ENCODE data around the gene NHSL2.

Gene NHSL2

DNA sequence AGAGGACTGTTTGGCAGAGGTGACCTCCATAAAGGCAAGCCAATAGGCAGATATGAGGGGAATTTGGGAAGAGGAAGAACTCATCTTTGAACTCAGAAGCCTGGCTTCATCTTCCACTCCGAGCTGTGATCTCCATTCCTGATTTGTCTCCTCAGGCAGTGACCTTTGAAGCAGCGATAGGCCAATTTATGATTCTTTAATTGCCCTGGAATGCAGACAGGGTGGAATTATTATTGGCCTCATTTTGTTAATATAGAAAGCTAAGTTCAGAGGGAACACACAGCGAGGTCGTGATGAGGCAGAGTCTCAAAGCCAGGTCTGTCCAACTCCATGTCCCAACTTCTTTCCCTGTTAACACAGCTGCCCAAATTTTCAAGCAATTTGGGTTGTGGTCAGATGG lies 204.2 kb downstream of the NHSL2 start:
- no peak for DNase-seq

DNA sequence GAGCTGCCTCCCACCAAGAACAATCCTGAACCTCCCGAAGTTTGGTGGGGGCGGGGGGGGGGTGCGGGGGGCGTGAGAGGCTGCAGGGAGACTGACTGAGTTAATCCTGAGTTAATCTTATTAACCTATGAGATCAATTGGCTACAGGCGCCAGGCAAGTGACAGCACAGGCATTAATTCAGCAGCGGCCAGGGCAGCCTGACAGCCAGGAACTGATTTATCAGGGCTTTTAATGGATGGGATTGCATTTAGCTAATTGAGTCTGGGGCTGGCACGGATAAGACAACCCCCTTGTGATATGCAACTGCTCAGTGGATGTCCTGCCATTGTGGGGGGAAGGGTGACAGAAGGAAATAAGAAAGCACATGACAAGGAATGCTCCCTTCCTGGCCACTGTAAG lies 204.7 kb downstream of the NHSL2 start:
- DNase-seq = no peak

GRCh38 chrX:72117636-72118210 lies 207.1 kb downstream of the NHSL2 start:
- DNase-seq = no peak

- DNase-seq = no peak
Measured at GRCh38 chrX:72120837-72121236, 210.2 kb downstream of the NHSL2 start.

DNA sequence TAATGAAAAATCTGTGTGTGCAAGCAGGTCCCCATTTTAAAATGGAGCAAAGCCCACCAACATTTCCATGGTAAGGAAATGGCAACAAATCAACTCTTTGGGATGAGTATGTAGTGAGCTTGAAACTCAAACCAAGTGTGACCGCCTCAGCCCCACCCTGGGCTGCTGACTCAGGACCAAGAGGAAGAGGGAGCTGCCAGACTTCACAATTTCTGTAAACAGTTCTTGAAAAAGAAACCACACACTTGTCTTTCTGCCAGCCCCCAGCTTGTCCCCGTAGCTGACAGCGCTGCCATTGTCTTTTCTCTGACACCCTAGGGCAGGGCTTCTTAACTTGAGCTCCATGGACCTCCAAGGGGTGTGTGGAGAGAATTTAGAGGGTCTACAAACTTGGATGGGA lies 210.7 kb downstream of the NHSL2 start:
- no peak for DNase-seq

GRCh38 chrX:72122621-72123337 lies 212.1 kb downstream of the NHSL2 start:
- DNase-seq = no peak

DNA sequence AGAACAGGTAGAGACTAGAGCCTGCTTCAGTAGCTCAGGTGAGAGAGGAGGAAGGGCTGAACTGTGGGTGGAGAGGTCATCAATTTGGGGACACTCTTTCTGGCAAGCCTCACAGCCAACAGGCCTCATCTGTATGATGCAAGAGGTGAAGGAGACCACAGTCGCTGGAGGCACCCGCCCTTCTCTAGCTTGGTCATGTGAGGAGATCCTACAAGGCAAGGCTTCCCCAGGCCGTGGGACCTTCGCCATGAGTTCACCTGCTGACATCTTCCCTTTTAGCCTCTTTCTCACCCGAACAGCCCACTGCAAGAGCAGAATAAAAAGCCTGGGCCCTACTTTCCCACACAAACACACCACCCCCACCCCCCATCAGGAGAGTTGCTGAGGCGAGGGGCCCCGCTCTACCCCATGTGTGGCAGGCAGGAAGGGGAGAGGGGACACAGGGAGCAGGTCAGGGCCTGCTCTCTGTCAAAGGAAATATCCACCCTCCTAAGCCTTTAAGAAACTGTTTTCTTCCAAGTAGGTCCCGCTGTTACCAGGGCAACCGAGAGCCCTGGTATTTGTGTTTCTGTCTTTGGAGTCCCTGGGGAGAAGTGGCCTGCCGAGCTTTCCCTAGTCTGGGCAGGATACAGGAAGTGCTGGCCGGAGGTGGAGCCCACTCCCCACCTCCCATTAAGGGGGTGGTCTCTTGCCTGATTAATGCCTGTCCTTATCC lies 213.0 kb downstream of the NHSL2 start:
- DNase-seq = no peak

DNA sequence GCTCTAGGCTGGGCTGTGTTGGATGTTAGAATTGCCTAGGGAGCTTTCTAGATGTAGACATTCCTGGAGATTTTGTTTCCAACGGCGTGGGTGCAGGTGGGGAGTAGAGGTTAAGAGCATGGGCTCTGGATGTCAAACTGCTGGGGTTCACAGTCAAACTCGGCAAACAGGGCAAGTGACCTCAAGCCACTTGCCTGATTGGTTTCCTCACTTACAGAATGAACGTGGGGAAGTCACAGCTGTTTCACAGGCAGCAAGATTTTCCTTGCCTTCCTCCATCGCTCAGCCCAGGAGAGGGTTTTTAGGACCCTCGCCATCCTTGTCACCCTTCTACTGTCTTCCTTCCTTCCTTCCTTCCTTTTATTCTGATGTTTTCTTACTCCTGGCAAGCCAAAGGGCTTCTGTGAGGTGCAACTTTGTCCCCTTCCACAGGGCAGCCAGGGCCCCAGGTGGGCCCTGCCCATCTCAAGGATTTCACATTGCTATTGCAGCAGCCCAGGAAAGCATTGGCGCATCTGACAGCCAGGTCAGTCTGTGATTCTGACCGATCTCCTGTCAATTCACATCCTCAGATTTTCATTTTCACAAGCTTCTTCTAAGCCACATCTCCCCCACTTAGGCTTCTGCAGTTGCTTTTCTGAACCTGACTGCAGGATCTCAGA lies 214.0 kb downstream of the NHSL2 start:
- no peak for DNase-seq

DNA sequence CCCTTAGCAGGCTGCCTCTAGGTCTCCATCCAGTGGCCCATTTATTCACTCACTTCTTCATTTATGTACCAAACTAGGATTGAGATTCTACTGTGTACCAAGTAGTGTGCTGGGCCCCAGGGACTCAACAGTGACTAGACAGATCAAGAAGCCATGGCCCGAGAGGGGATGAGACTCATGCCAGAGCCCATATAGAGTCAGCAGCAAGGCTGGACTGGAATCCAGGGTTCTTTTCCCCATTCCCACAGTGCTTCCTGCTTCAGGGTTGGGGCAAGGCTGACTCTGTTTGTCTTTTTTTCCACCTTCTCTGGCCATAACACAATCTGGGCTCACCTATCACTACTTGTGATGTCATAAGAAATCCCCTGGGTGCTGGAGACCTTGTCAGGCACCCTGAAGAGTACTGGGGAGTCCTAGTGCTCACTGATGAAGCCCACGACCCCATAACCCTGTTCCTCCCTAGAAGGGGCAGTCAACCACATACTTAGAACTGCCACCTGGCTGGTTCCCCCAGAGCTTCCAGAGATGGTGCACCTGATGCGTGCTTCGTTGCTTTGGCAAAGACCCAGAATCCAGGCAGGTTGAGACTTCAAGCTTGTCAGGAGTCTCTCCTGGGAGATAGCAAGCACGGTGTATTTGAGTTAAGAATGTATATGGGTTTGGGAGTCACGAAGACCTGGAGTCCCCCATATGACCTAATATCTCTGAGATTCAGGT lies 214.8 kb downstream of the NHSL2 start:
- DNase-seq = no peak

DNA sequence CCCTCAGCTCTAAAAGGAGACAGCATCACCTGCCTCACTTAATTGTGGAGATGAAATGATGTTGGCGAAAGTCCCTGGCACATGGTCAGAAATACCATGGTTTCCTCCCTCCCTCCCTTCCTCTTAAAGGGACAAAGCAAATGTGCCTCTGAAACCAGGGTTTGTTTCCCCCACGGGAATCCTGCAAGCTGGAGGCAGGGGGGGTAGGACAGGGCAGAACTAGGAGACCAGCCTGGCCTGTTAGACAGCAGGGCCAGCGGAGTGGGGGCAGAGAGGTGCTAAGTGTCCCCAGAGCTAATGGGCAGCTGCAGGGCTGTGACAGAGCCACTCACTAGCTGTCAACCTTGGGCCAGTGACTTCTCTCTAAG lies 215.4 kb downstream of the NHSL2 start:
- no peak for DNase-seq

DNA sequence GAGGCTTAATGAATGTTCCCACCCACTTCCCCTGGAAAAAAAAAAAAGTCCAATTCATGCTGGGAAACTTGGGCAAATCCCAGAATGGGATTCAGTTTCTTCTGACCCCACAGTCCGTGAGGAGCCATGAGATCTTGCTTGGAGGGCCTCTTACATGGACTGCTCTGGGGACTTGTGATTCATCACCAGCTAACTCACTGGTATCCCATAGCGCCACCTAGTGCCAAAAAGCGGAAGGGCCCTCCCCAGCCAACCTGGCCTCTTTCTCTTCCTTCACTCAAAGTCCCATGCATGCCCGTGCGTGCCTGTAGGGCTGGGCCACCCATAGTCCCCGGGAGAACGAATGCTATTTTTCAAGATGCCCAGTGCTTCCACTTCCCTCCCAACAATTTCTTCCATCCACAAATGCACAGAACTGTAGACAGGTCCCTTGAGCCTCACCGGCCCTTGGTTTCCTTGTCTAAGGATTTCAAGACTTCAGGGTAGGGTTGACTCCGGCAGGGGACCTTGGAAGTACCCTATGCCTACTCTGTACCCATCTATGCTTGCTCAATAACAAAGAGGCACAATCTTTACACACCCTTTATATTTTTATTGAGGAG lies 216.0 kb downstream of the NHSL2 start:
- no peak for DNase-seq

DNA sequence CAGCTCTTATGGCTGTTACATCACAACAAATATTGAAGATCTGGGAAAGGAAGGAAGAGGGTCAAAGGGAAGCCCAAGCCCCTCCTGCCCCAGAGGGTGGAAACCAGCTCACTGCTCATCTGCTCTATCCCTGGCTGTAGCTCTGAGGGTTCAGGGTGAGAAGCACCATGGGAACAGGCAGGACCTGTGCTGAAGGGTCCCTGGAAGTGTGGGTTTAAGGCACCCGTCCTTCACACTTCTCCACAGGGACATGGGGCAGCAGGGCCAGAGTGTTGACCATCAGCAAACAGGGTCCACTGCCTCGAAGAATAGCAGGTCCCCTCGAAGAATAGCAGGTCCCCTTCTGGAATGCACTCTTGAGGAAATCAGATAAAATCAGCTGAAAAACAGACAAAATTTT lies 216.7 kb downstream of the NHSL2 start:
- no peak for DNase-seq

GRCh38 chrX:72128183-72128834 lies 217.7 kb downstream of the NHSL2 start:
- no peak for DNase-seq

DNA sequence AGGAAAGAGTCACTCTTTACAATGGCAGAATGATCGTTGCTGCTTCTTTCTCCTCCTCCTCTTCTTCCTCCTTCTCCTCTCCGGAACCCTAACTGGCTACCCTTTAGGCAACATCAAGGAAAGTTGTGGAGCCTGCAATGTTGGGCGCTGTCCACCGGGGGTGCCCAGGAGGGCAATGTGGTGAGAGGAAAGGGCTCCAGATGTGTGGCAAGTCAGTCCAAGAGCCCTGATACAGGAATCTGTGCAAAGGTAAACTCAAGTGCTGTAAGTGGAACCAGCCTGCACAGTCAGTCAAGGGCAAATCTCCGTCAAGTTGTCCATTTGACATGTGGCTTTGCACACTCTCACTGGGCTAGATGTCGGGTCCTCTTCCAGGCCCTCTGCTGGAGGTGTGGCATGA lies 218.2 kb downstream of the NHSL2 start:
- DNase-seq = no peak

GRCh38 chrX:72129661-72130060 lies 219.0 kb downstream of the NHSL2 start:
- no peak for DNase-seq

DNA sequence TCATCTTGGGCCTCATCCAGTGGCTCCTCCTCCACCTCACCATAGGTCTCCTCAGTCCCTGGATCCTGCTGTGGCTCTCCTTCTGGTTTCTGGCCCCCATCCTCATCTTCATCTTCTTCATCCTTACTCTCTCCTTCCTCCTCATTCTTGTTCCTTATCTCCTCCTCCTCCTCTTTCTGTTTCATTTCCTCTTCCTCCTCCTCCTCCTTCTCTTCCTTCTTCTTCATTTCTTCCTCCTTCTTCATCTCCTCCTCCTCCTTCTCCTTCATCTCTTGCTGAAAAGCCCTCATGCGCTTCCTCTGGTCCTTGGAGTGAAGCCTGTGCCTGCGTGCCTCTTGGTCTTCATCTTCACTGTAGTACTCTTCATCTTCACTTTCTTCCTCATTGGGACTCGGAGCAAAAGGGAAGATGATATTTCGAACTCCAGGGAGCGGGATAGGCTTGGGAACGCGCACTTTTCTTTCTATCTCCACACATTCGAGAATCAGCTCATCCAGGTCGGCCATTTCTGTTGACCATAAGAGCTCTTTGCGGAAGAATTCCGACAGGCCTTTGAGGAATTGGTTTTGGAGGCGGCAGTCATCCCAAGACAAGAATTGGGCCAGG lies 219.6 kb downstream of the NHSL2 start:
- DNase-seq = no peak

DNA sequence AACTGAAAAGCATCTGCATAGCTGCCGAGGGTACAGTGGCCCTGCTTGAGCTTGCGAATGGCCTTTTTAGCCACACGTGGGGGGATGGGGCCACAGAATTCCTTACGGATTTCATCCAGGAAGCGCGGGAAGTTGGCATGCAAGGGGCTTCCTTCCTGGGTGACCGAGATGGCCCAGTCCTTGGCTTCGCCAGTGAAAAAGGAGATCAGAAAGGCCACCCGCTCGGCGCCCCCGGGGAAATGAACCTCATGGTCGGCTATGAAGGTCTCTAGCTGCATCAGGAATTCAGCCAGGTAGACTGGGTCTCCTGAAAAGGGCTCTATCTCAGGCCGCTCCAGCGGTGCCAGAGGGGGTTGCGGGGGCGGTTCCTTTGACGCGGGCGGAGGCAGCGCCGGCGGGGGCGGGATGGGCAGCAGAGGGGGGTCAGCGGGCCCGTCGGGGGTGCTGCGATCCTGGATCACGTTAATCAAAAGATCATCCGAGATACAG lies 220.2 kb downstream of the NHSL2 start:
- no peak for DNase-seq

DNA sequence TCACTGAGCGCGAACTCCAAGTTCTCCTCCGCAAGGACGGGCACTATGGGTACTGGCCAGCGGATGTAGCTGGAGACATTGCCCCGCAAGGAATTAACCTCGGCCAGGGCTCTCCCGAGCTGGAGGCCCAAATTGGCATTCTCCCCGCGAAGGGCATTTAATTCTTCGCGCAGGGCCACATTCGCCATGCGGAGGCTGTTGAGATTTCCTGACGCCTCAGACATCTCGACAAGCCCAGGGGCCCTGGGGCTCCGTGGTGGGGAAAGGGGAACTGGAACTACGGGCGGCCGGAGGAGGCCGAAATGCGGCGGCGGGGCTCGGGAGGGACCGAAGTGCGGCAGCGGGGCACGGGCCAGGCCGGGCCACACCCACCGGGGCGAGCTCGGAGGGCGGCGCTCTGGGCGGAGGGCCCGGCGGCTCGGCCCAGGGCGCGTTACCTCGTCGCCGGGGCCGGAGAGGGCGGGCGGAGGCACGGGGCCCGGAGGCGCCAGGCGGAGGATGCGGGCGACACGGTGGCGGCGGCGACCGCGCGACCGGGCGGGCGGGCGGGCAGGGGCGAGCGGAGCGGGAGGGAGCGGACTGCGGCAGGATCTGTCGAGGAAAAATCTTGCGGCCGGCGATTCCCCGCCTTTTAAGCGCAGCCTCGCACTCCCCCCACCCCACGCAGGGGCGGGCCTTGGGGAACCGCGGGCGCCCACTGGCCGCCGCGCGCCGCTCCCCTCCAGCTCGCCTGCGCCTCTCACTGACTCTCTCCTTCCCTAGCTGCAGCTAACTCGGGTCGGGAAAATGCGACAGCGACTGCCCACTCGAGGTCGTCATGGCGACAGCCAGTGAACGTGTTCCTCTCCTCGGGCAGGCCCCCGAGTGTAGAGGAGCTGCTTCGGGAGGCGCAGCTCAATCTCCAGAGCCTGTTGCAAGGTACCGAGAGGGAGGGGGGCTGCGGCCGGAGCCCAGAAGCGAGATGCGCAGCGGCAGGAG lies 221.0 kb downstream of the NHSL2 start, which contains the start of gene RTL5:
Gene RTL5 (minus strand): TSS at position 599 of the 978 bp plus-strand sequence.
- no peak for DNase-seq

DNA sequence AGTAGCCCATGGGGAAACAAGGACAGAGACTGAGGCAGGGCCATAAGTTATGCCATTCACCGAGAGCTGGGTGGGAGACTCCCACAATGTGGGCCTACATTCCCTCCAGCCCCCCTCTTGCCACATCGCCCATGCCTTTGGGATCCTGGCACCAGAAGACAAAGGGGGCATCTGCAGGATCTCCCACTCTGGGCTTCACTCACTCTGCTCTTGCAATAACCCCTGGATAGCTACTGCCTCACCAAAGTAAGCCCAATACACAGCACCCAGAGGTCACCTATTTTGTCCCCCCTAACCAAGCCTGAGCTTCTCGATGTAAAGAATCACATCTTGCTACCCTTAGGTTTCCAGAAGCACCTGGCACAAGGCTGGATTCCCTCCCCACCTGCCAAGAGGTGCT lies 221.8 kb downstream of the NHSL2 start:
- no peak for DNase-seq

GRCh38 chrX:72133851-72134546 lies 223.4 kb downstream of the NHSL2 start:
- DNase-seq = no peak

Measured in SIG-M5 (cell line).